Tibial nerve (tissue), 4 donors: ENCODE measurements around the gene SLC6A8. TPM values are rescaled to one million over a fixed set of nuclear protein-coding genes. Genes with fewer than 3 reads are reported as not detected.

Source experiments
- DNase-seq, 2 donors: peaks; one replicate each; pipeline ENCODE4 v3.0.0-alpha.2; 2019; ENCODE audit warnings: low spot score in 2 of 2
- H3K27ac ChIP-seq, 4 donors: fragments of 200-600 bp; sonication (generic) in 3 of 4; one replicate each; pipeline ENCODE4 v1.5.1; 2017 to 2019; ENCODE audit warnings: mild to moderate bottlenecking in 1 of 4
- H3K27me3 ChIP-seq, 2 donors: fragments of 200-600 bp; sonication (generic) in 1 of 2; one replicate each; pipeline versions ENCODE4 v1.5.1 to v1.6.0; 2017 to 2019
- H3K36me3 ChIP-seq, 3 donors: fragments of 200-600 bp; sonication (generic); one replicate each; pipeline ENCODE4 v1.5.1; 2018 to 2019
- H3K4me1 ChIP-seq, 4 donors: fragments of 200-600 bp; sonication (generic) in 3 of 4; one replicate each; pipeline ENCODE4 v1.5.1; 2017 to 2019
- H3K4me3 ChIP-seq, 4 donors: fragments of 200-600 bp; sonication (generic) in 3 of 4; one replicate each; pipeline ENCODE4 v1.5.1; 2017 to 2019; ENCODE audit warnings: mild to moderate bottlenecking in 1 of 4, moderate library complexity in 1 of 4
- H3K9me3 ChIP-seq, 4 donors: fragments of 200-600 bp; sonication (generic) in 3 of 4; one replicate each; pipeline ENCODE4 v1.5.1; 2017 to 2019
- EP300 ChIP-seq, 2 donors: sonication (generic); formaldehyde crosslinking; IDR thresholded peaks; one replicate each; pipeline ENCODE4 v1.6.1; 2017; ENCODE audit warnings: antibody characterized with exemption in 2 of 2, mild to moderate bottlenecking in 1 of 2
- POLR2A ChIP-seq, 2 donors: fragments of 450-650 bp; IDR thresholded peaks; one replicate each; pipeline ENCODE4 v1.6.1; 2017; ENCODE audit warnings: antibody characterized with exemption in 2 of 2, mild to moderate bottlenecking in 2 of 2, moderate library complexity in 2 of 2
- WGBS, 2 donors: methylation state at CpG; one replicate each; pipeline ENCODE4 v1.1.5; 2018; 5-methylcytosine and 5-hydroxymethylcytosine counted together
- total RNA-seq, 4 donors: library from RNA; depleted of rRNA; stranded (reverse); fragments of >200 nt; gene quantifications; one replicate each; pipeline ENCODE4 v1.1.0, GENCODE V29; 2016
- TF ChIP-seq, protein P1 (sequence below), 5 experiments: fragments of 200-600 bp in 3 of 5; fragments of 450-650 bp in 2 of 5; sonication (generic) in 3 of 5; IDR thresholded peaks; one replicate each; pipeline ENCODE4 v1.5.1; 2016 to 2019; ENCODE audit warnings: antibody characterized with exemption in 5 of 5, mild to moderate bottlenecking in 3 of 5, moderate library complexity in 2 of 5

Gene SLC6A8
- total RNA-seq, 4 donors from 2014 or later, result 14.4 to 26.7 (median 21.9) TPM

DNA sequence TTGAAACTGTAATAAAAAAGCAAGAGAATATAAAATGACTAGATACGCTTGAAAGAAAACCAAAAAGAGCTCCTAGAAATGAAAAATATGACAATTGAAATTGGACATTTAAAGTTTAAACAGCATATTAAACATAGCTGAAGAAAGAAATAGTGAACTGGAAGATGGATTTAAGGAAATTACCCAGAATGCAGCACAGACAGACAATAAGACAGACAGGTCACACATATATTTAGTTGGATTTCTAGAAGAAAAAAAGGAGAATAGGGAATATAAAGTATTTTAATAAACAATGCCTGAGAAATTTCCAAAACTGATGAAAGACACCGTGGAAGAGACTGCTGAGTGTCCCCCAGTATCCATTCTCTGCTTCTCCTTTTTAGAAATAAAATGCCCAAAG, 34.2 kb upstream of the SLC6A8 start:
- WGBS, 2 donors, result 86 to 87% methylated on average over 2 of the region's 2 CpGs
- no peaks in the 10 kb centered on the region for H3K36me3 ChIP-seq
- no peak overlapping the region for H3K27ac ChIP-seq
- H3K27me3 ChIP-seq, result peaks cover 0 to 20% of the 10 kb centered on the region in 2 donors
- TF ChIP-seq, protein P1, sequence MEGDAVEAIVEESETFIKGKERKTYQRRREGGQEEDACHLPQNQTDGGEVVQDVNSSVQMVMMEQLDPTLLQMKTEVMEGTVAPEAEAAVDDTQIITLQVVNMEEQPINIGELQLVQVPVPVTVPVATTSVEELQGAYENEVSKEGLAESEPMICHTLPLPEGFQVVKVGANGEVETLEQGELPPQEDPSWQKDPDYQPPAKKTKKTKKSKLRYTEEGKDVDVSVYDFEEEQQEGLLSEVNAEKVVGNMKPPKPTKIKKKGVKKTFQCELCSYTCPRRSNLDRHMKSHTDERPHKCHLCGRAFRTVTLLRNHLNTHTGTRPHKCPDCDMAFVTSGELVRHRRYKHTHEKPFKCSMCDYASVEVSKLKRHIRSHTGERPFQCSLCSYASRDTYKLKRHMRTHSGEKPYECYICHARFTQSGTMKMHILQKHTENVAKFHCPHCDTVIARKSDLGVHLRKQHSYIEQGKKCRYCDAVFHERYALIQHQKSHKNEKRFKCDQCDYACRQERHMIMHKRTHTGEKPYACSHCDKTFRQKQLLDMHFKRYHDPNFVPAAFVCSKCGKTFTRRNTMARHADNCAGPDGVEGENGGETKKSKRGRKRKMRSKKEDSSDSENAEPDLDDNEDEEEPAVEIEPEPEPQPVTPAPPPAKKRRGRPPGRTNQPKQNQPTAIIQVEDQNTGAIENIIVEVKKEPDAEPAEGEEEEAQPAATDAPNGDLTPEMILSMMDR (IDR thresholded peaks at IDR 0.05), result no peak
- TF ChIP-seq EP300 (IDR thresholded peaks at IDR 0.05), result no peak
- no peak for TF ChIP-seq POLR2A (IDR thresholded peaks at IDR 0.05)
- no peaks in the 10 kb centered on the region for H3K4me1 ChIP-seq
- no peak overlapping the region for H3K4me3 ChIP-seq
- DNase-seq, result no peak
- no peaks in the 10 kb centered on the region for H3K9me3 ChIP-seq

DNA sequence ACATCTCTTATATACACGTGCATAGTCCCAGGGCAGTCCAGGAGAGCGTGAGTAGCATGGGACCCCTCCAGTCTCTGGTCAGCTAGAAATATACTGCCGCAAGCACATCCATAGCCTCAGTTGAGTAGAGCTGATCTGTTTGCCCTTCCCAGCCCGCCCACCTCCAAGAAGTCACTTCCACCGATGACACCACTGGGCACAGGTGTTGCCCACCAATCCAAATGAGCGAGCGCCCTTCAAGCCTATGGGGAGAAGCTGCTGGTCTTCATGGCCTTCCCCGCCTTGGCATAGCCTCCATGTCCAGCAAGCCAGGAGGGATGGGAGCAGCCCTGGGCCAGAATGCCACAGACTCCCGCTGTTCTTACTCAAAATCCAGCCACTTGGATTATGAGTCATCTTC, 30.6 kb upstream of the SLC6A8 start:
- no peaks in the 10 kb centered on the region for H3K4me1 ChIP-seq
- no peak overlapping the region for H3K4me3 ChIP-seq
- TF ChIP-seq, protein P1 (IDR thresholded peaks at IDR 0.05), result no peak
- TF ChIP-seq POLR2A (IDR thresholded peaks at IDR 0.05), result no peak
- TF ChIP-seq EP300 (IDR thresholded peaks at IDR 0.05), result no peak
- no peak for DNase-seq
- WGBS, 2 donors, result 80 to 82% methylated on average over 8 to 9 of the region's 9 CpGs
- H3K27me3 ChIP-seq, result peaks cover 0 to 36% of the 10 kb centered on the region in 2 donors
- H3K9me3 ChIP-seq, result no peaks in the 10 kb centered on the region
- no peak overlapping the region for H3K27ac ChIP-seq
- no peaks in the 10 kb centered on the region for H3K36me3 ChIP-seq

DNA sequence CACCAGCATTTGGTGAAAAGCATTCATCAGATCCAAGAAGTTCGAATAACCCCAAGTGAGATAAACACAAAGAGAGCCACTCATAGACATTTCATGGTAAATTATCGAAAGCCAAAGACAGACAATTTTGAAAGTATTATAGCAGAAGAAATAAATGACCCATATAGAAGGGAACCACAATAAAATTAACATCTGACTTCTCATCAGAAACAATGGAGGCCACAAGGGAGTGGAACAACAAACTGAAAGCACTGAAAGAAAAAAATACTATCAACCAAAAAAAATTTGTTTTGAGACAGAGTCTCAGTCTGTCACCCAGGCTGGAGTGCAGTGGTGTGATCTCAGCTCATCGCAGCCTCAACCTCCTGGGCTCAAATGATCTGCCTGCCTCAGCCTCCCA, 28.5 kb upstream of the SLC6A8 start:
- DNase-seq, result no peak
- Histone ChIP-seq H3K4me1 (no peaks in the 10 kb centered on the region), H3K9me3 (no peaks in the 10 kb centered on the region), H3K4me3 (no peak overlapping the region), H3K27ac (no peak overlapping the region), H3K36me3 (no peaks in the 10 kb centered on the region), H3K27me3 (peaks cover 0 to 56% of the 10 kb centered on the region in 2 donors)
- TF ChIP-seq POLR2A (IDR thresholded peaks at IDR 0.05) (no peak), EP300 (IDR thresholded peaks at IDR 0.05) (no peak)
- TF ChIP-seq, protein P1 (IDR thresholded peaks at IDR 0.05), result no peak
- WGBS, 2 donors, result 80 to 83% methylated on average over 2 to 3 of the region's 3 CpGs

DNA sequence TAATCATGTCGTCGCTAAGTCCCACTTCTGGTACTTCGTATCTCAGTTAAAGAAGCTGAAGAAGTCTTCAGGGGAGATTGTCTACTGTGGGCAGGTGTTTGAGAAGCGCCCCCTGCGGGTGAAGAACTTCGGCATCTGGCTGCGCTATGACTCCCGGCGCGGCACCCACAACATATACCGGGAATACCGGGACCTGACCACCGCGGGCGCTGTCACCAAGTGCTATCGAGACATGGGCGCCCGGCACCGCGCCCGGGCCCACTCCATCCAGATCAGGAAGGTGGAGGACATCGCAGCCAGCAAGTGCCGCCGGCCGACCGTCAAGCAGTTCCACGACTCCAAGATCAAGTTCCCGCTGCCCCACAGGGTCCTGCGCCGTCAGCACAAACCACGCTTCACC, 25.5 kb upstream of the SLC6A8 start:
- Histone ChIP-seq H3K4me3 (no peak overlapping the region), H3K9me3 (no peaks in the 10 kb centered on the region), H3K27ac (no peak overlapping the region), H3K27me3 (peaks cover 0 to 62% of the 10 kb centered on the region in 2 donors), H3K36me3 (no peaks in the 10 kb centered on the region), H3K4me1 (no peaks in the 10 kb centered on the region)
- WGBS, 2 donors, result 35% methylated on average over 27 of the region's 31 CpGs; no CpG with 5 or more reads in 1 of the 2 donors
- TF ChIP-seq EP300 (IDR thresholded peaks at IDR 0.05) (no peak), POLR2A (IDR thresholded peaks at IDR 0.05) (no peak)
- TF ChIP-seq, protein P1 (IDR thresholded peaks at IDR 0.05), result peak; percentile 9 to 35 (median 23)
- peak in 1 of 2 donors; percentile 24 for DNase-seq

DNA sequence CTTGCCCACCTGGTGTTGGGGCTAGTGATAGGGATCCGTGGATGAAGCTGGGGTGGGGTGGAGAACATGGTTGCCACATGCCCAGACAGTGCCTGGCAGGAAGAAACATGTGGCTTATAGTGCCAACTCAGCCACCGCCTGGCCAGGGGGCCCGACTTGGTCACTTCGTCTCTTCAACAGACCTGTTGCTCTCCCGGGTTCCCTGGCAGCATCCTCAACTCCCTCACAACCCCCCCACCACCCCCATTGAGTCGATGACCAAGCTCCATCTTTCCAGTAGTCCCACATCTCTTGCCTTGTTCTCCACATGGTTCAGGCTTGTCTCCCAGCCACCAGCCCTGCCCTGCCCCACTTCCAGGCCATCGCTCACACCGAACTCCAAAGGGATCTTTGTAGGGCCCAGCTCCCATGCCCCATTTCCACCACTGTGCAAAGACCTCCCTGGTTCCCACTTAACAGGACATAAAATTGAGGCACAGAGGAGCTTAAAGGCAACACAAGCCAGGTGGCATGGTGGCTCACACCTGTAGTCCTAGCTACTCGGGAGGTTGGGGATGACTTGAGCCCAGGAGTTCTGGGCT, 21.9 kb upstream of the SLC6A8 start:
- TF ChIP-seq, protein P1 (IDR thresholded peaks at IDR 0.05), result no peak
- TF ChIP-seq POLR2A (IDR thresholded peaks at IDR 0.05) (no peak), EP300 (IDR thresholded peaks at IDR 0.05) (no peak)
- no peaks in the 10 kb centered on the region for H3K36me3 ChIP-seq
- no peak for DNase-seq
- H3K27me3 ChIP-seq, result peaks cover 0 to 55% of the 10 kb centered on the region in 2 donors
- no peak overlapping the region for H3K4me3 ChIP-seq
- H3K27ac ChIP-seq, result no peak overlapping the region
- WGBS, 2 donors, result 81 to 92% methylated on average over 8 to 9 of the region's 9 CpGs
- no peaks in the 10 kb centered on the region for H3K9me3 ChIP-seq
- H3K4me1 ChIP-seq, result no peaks in the 10 kb centered on the region
